SKM-1 treated with dmso at 0.1 percent for 144 hours (cell line): ENCODE data around the gene MAPK12.
A peak's percentile ranks its signal among the peaks of the same experiment; 100 is the strongest.
"Not testable (repeated sequence)": the region's sequence is repeated elsewhere in the genome, so short reads cannot be mapped to it uniquely, and the experiment has no call there.

Experiments
- DNase-seq: peaks from one replicate; lab custom pipeline; 2025; ENCODE audit not compliant: unreplicated experiment; lab: John Stamatoyannopoulos, UW

Gene MAPK12

DNA sequence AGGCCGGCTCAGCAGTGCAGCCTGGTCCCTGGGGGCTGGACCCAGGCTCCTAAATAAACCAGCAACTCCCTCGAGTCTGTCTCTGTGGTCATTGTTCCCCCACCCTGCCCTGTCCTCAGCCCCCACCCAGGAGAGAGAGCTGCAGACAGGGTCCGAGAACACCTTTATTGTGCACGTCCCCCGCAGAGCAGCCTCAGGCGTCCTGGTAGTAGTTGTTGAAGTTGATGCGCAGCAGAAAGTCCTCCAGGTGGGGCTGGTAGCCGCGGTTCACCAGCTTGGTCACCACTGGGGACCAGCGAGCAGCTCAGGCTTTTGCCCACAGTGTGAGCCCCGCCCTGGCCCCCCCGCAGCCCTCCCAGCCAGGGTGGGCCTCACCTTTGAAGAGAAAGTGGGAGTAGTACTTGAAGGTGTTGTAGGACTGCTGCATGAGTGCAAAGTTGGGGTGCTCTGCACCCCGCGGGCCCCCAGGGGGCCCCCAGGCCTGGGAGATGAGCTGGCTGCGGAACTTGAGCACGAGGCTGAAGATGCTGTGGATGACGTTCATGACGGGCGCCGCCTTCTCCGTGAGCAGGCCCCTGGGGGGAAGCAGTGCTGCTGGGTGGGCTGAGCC, 43.8 kb downstream of the MAPK12 start:
- DNase-seq: no peak

DNA sequence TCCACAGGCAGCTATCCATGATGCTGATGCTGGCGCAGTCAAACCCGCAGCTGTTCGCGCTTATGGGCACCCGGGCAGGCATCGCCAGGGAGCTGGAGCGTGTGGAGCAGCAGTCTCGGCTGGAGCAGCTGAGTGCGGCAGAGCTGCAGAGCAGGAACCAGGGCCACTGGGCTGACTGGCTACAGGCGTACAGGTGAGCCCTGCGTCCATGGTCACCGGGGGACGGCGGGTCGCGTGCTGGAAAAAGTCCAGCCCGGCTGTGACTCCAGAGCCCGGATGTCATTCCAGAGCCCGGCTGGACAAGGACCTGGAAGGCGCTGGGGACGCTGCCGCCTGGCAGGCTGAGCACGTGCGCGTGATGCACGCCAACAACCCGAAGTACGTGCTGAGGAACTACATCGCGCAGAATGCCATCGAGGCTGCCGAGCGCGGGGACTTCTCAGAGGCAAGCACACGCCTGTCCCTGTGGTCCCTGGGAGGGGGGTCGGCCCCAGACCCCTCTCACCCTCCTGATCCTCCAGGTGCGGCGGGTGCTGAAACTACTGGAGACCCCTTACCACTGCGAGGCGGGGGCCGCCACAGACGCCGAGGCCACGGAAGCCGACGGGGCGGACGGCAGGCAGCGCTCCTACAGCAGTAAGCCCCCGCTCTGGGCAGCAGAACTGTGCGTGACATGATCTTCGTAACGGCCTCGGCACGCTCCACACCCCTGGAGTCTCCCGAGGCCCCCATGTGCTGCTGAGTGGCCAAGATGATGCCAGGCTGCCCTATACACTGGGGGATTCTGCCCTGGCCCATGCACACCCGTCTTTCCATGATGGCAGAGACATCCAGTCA, 44.6 kb downstream of the MAPK12 start:
- DNase-seq: no peak

DNA sequence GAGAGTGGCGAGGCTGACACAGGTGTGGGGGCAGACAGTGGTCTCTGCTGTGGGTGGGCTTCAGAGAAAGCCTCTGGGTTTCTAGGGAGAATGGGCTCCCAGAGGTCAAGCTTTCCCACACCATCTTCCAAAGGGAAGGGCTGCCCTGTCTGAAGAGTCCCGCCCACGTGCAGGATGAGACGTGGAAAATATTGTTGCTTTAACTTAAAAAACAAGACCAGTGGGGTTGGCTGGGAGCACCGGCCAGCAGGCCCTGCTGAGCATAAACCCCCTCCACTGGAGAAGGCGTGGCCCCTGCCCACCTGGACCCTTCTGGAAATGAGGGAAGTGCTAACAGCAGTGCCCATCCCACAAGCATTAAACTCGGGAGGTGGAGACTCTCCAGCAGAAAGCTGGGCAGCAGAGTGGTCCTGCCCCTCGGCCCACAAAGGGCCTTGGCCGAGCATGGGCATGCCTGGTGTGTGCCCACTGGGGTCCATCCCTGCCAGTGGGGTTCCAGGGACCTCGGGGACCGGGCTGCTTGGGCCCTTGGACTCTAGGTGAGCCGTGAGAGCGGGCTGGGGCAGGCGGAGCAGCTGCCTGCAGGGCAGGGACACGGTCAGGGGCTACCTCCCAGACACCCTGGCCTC, 45.3 kb downstream of the MAPK12 start:
- no peak for DNase-seq

- no peak for DNase-seq
Measured at GRCh38 chr22:50215297-50216054, 46.0 kb downstream of the MAPK12 start.

GRCh38 chr22:50213263-50213662, 48.2 kb downstream of the MAPK12 start:
- DNase-seq: no peak

DNA sequence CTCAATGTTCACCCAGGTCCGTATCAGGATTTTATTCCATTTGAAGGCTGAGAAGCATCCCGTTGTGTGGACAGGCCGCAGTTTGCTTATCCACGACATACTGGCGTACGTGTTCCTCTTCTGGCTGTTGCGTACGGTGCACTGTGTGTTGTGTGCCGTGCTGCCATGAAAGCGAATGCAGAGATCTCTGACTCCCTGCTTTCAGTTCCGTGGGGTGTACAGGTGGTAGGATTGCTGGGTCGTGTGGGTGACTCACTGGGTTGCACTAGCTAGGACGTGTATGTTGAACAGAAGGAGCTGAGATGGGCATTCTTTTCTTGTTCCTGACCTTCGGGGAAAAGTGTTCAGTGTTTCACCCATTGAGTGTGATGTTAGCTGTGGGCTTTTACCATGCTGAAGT, 50.3 kb downstream of the MAPK12 start:
- DNase-seq: no peak

DNA sequence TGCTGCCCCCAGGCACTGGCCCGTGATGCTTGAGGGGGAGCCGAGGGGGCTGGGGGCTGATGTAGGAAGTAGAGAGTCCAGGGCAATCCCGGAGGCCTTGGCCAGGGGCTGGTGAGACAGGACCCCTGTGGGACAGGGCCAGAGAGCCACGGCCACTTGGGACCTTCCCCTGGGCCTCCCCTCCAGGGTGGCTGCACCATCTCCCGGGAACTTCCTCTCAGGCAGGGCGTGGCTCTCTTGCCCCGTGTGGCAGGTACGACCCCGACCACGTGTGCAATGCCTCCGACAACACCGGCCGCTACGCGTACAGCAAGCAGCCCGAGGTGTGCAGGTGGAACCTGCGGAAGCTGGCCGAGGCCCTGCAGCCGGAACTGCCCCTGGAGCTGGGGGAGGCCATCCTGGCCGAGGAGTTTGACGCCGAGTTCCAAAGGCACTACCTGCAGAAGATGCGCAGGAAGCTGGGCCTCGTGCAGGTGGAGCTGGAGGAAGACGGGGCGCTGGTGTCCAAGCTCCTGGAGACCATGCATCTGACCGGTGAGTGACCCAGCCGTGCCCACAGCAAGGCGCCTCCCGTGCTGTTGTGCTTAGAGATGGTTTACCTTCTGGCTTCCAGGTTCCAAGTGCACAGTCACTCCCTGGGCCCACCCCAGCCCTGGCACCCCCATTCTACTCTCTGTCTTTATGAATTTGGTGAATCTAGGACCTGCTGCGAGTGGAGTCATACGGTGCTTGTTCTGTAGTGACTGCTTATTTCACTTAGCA, 50.9 kb downstream of the MAPK12 start:
- DNase-seq: no peak

DNA sequence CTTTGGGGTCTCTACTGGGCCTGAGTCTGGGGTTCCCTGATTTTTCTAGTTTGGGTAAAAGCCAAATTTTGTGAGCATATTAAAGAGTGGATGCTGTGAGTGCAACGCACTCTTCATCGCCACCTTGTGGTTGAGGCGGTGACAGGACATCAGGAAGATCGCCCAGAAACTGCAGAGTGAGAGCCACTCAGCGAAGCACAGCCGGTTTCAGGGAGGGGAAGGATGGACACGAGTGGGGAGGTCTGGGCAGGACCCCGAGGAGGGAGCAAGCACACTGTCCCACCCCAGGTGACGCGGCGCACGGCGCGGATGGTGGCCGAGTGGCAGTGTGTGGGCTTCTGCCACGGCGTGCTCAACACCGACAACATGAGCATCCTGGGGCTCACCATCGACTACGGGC, 51.6 kb downstream of the MAPK12 start:
- DNase-seq: peak; percentile 35

DNA sequence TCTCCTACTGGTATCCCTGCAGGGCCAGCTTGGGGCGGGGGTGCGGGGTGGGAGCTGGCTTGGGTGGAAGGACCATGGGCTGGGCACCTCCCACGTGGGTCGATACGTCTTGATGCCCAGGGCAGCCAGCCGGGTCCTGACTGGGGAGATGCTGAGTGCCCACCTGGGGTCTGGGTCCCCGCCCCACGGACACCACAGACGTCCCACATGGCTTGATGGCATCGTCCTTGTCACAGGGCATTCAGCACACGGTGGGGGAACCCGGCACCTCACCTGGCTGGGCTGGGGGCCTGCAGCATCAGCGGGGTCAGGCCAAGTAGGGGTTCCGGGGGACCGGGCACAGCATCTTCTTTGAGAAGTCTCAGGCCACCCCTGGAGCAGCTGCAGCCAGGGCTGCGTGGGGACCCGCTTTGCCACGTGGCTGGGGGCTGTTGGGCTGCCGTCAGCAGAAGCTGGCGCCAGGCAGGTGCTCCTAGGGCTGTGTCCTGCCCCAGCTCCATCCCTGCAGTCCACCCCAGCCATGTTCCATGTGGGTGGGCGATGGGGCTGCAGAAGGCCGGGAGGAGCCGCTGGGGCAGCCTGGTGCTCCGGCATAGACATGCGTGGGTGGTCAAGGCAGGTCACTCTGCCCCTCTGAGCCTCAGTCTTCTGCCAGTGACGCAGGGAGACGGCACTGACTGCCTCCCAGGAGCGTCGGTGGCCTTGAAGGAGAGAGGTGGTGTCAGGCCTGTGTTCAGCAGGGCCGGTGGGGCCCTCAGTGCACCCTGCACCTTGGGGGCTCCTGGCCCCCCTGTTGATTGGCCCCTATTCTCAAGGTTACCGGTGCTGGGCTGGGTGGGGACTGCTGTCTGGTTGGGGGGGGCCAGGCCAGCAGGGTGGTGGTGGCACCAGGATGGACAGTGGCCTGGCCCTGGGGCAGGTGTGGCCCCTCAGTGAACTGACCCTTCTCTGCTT, 52.3 kb downstream of the MAPK12 start:
- DNase-seq: no peak

- no peak for DNase-seq
Measured at GRCh38 chr22:50208430-50208938, 53.0 kb downstream of the MAPK12 start.

- DNase-seq: no peak
Measured at GRCh38 chr22:50207383-50208140, 53.9 kb downstream of the MAPK12 start.

GRCh38 chr22:50206599-50206998, 54.9 kb downstream of the MAPK12 start:
- no peak for DNase-seq

GRCh38 chr22:50205781-50206569, 55.5 kb downstream of the MAPK12 start:
- no peak for DNase-seq

GRCh38 chr22:50204998-50205397, 56.5 kb downstream of the MAPK12 start:
- DNase-seq: not testable (repeated sequence)

- no peak for DNase-seq
Measured at GRCh38 chr22:50204571-50204970, 56.9 kb downstream of the MAPK12 start.

DNA sequence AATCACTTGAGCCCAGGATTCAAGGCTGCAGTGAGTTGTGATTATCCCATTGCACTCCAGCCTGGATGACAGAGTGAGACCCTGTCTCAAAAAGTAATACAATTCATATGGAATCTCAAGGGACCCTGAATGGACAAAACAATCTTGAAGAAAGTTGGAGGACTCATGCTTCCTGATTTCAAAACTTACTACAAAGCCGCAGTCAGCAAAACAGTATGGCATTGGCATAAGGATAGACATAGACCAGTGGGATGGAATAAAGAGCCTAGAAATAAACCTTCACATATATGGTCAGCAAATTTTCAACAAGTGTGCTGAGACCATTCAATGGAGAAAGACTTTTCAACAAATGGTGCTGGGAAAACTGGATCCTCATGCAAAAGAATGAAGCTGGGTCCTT, 58.2 kb downstream of the MAPK12 start:
- no peak for DNase-seq
